ENCODE data around the gene VNN1.
"Not testable (repeated sequence)": the region's sequence is repeated elsewhere in the genome, so short reads cannot be mapped to it uniquely, and the experiment has no call there.

The VNN1 gene

GRCh38 chr6:132666118-132666517 is 47.7 kb downstream of the VNN1 start:
- DNase-seq = no peak

- no peak for DNase-seq
Measured at GRCh38 chr6:132664309-132665034, 49.4 kb downstream of the VNN1 start.

GRCh38 chr6:132663661-132664060 is 50.2 kb downstream of the VNN1 start:
- no peak for DNase-seq

- no peak for DNase-seq
Measured at GRCh38 chr6:132661906-132662305, 51.9 kb downstream of the VNN1 start.

- no peak for DNase-seq
Measured at GRCh38 chr6:132659082-132659481, 54.8 kb downstream of the VNN1 start, which contains the start of gene TAAR1. TAAR1 (minus strand) TSS chr6:132659182; CDS start chr6:132646003, 13,179 bp downstream.

- DNase-seq = no peak
Measured at GRCh38 chr6:132651062-132651461, 62.8 kb downstream of the VNN1 start.

GRCh38 chr6:132650429-132650828 is 63.4 kb downstream of the VNN1 start:
- no peak for DNase-seq

GRCh38 chr6:132648828-132649227 is 65.0 kb downstream of the VNN1 start:
- no peak for DNase-seq

GRCh38 chr6:132648356-132648755 is 65.5 kb downstream of the VNN1 start:
- no peak for DNase-seq

- no peak for DNase-seq
Measured at GRCh38 chr6:132643547-132643946, 70.3 kb downstream of the VNN1 start.

GRCh38 chr6:132637135-132637534 is 76.7 kb downstream of the VNN1 start:
- DNase-seq = not testable (repeated sequence)

- not testable (repeated sequence) for DNase-seq
Measured at GRCh38 chr6:132635906-132636305, 77.9 kb downstream of the VNN1 start.

- not testable (repeated sequence) for DNase-seq
Measured at GRCh38 chr6:132635288-132635687, 78.6 kb downstream of the VNN1 start.

- no peak for DNase-seq
Measured at GRCh38 chr6:132634796-132635195, 79.1 kb downstream of the VNN1 start.

- no peak for DNase-seq
Measured at GRCh38 chr6:132633362-132633761, 80.5 kb downstream of the VNN1 start.
